PC-9 (cell line): Measurements from ENCODE around the gene ANO2.

Source experiments
- EZH2 ChIP-seq: fragments of 200-600 bp; sonication (generic); IDR thresholded peaks from 2 replicates; pipeline ENCODE4 v1.8.0; 2017; ENCODE audit warnings: antibody characterized with exemption, low read depth
- TF ChIP-seq, protein P1 (sequence below): fragments of 200-600 bp; sonication (generic); conservative IDR thresholded peaks from 2 replicates; pipeline ENCODE4 v1.6.1; 2017; ENCODE audit warnings: mixed run types, antibody characterized with exemption, mild to moderate bottlenecking, moderate library complexity

DNA sequence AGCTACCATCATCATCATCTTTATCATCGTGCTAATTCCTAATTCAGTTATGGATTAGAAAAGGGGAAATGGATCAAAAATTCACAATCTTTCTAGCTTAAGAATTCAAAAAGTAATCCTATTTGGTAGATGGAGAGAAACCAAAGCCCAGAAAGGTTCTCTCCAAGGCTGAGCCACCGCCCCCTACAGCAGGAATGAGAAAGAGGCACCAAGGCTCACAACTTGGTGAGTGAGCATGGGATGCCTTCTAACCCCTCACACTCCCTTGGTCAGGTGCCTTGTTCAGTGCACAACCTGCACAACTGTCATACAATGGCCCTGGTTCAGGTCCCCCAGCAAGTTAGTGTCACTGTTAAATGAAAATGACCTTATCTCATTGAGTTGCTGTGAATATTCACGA is 171.5 kb downstream of the ANO2 start:
- TF ChIP-seq, protein P1, sequence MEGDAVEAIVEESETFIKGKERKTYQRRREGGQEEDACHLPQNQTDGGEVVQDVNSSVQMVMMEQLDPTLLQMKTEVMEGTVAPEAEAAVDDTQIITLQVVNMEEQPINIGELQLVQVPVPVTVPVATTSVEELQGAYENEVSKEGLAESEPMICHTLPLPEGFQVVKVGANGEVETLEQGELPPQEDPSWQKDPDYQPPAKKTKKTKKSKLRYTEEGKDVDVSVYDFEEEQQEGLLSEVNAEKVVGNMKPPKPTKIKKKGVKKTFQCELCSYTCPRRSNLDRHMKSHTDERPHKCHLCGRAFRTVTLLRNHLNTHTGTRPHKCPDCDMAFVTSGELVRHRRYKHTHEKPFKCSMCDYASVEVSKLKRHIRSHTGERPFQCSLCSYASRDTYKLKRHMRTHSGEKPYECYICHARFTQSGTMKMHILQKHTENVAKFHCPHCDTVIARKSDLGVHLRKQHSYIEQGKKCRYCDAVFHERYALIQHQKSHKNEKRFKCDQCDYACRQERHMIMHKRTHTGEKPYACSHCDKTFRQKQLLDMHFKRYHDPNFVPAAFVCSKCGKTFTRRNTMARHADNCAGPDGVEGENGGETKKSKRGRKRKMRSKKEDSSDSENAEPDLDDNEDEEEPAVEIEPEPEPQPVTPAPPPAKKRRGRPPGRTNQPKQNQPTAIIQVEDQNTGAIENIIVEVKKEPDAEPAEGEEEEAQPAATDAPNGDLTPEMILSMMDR: no peak
- TF ChIP-seq EZH2: no peak
